Activated naive CD8-positive, alpha-beta T cell (primary cell): ENCODE results near the gene SHANK1.
A peak's percentile ranks its signal among the peaks of the same experiment; 100 is the strongest.

Experiments used
- H3K27ac Mint-ChIP-seq: one replicate; pipeline ENCODE4 v1.8.0; 2021; ENCODE audit warnings: mixed read lengths
- H3K27me3 Mint-ChIP-seq: one replicate; pipeline ENCODE4 v1.8.0; 2021; ENCODE audit warnings: mixed read lengths
- H3K36me3 Mint-ChIP-seq: one replicate; pipeline ENCODE4 v1.8.0; 2021; ENCODE audit warnings: mixed read lengths
- H3K4me1 Mint-ChIP-seq: one replicate; pipeline ENCODE4 v1.8.0; 2021; ENCODE audit warnings: low read depth, mixed read lengths
- H3K4me3 Mint-ChIP-seq: one replicate; pipeline ENCODE4 v1.8.0; 2021; ENCODE audit warnings: mild to moderate bottlenecking, mixed read lengths
- H3K9me3 Mint-ChIP-seq: one replicate; pipeline ENCODE4 v1.8.0; 2021; ENCODE audit warnings: low read depth, mixed read lengths

SHANK1 gene

DNA sequence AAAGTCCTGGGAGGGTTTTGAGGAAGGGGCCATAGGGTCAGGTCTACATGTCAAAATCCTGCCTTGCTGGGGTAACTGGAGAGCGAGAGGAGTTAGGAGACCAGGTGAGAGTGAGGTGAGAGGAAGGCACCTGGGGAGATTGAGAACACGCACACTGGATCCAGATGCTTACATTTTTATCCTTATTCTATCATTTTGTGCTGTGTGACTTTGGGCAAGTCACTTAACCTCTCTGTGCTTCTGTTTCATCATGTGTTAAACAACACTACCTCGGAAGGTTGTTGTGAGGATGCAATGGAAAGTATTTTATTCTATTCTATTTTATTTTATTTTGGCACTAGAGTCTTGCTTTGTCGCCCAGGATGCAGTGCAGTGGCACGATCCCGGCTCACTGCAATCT is 66.9 kb downstream of the SHANK1 start:
- peaks cover 29% of the 10 kb centered on the region for H3K27me3 Mint-ChIP-seq
- peak overlapping the region; percentile 0 for H3K27ac Mint-ChIP-seq
- peaks cover 6% of the 10 kb centered on the region for H3K4me1 Mint-ChIP-seq
- H3K36me3 Mint-ChIP-seq, result peaks cover 3% of the 10 kb centered on the region
- no peak overlapping the region for H3K4me3 Mint-ChIP-seq
- peaks cover 5% of the 10 kb centered on the region for H3K9me3 Mint-ChIP-seq

- peaks cover 31% of the 10 kb centered on the region for H3K27me3 Mint-ChIP-seq
- no peak overlapping the region for H3K27ac Mint-ChIP-seq
- H3K4me3 Mint-ChIP-seq, result no peak overlapping the region
- H3K9me3 Mint-ChIP-seq, result no peaks in the 10 kb centered on the region
- no peaks in the 10 kb centered on the region for H3K4me1 Mint-ChIP-seq
- peaks cover 3% of the 10 kb centered on the region for H3K36me3 Mint-ChIP-seq
Observed at GRCh38 chr19:50651174-50651573, 68.4 kb downstream of the SHANK1 start.

DNA sequence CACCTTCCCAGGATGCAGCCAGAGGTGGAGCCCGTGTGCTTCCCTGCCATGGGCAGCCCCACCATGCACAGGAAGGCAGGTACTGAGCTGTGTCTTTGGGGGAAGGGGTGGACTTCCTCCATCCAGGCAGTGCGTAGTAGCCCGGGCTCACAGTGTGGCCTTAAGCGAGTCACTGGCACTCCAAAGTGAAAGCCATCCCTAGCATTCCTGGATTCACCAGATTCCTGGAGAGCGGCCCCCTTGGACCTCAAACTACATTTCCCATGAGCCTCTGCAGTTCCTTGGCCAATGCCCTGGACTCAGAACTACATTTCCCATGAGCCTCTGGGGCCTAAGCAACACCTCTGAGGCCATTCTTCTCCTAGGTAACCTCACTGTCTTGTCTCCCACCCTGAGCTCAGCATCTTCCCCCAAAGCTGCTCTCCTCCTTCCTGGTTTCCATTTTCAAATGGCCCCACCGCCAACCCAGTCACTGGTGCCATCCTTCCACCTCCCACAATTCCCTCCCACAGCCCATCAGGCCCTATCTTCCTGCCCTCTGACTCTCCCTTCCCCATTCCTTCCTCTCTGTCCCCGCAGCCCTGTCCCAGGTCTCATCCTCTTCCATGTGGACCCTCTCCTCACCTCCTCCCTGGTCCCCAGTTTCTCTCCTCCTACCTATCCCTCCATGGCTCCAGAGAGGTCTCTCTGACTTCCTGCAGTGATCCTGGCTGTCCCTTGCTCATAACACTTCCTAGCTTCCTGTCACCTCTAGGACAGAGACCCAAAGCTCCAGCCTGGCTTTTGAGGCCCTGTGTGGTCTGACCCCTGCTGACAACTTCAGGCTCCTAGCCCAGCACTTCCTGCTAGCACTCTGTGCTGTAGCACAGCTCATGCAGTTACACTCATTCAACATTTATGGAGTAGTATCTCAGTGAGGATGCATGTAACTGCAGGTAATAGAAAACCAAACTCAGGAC is 69.9 kb downstream of the SHANK1 start, which contains the start of gene C19orf81:
Gene C19orf81, plus strand, starts transcription at position 13 of the 959 bp plus-strand sequence. Its CDS starts 0 bp downstream, at position 13.
- Mint-ChIP-seq H3K4me3 (no peak within 1 kb of the TSS), H3K27ac (no peak within 1 kb of the TSS), H3K36me3 (no peaks in the 10 kb centered on the region), H3K9me3 (no peaks in the 10 kb centered on the region), H3K27me3 (peaks cover 24% of the 10 kb centered on the region), H3K4me1 (no peaks in the 10 kb centered on the region)

GRCh38 chr19:50648659-50649058 is 70.9 kb downstream of the SHANK1 start:
- H3K27ac Mint-ChIP-seq, result no peak overlapping the region
- no peak overlapping the region for H3K4me3 Mint-ChIP-seq
- no peaks in the 10 kb centered on the region for H3K9me3 Mint-ChIP-seq
- H3K36me3 Mint-ChIP-seq, result no peaks in the 10 kb centered on the region
- no peaks in the 10 kb centered on the region for H3K4me1 Mint-ChIP-seq
- peaks cover 20% of the 10 kb centered on the region for H3K27me3 Mint-ChIP-seq

DNA sequence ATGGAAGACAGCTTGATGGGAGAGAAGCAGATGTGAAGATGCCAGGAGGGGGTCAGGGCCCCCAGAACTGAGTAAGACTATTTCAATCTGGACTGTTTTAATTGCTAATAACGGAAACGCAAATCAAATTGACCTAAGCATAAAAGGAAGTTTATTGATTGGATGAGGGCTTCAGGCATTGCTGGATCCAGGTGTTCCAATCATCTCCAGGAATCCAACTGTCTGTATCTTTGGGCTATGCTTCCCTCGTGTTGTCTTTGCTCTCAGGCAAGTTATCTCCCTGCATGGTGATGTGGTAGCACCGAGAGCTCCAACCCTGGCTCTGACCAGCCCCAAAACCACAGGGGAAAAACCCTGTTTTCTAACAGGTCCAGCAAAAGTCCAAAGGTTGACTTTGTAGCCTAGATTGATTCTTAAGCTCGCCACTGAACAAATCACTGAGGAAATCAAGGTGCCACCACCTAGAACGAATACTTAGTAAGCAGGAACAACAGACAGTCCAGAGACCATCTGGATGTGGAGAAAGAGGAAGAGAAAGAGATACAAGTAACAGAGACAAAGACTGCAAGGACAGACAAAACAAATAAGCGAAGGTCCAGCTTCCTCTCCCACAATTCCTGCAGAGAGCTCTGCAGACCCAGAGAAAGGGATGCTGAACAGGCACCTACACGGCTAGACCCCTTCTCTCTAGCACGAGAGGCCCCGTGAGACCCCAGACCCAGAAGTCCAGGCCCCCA is 71.6 kb downstream of the SHANK1 start:
- H3K4me3 Mint-ChIP-seq, result no peak overlapping the region
- peaks cover 16% of the 10 kb centered on the region for H3K27me3 Mint-ChIP-seq
- H3K9me3 Mint-ChIP-seq, result no peaks in the 10 kb centered on the region
- no peaks in the 10 kb centered on the region for H3K36me3 Mint-ChIP-seq
- no peaks in the 10 kb centered on the region for H3K4me1 Mint-ChIP-seq
- H3K27ac Mint-ChIP-seq, result no peak overlapping the region

- Mint-ChIP-seq H3K36me3 (no peaks in the 10 kb centered on the region), H3K9me3 (no peaks in the 10 kb centered on the region), H3K27ac (no peak overlapping the region), H3K4me3 (no peak overlapping the region), H3K27me3 (peaks cover 14% of the 10 kb centered on the region), H3K4me1 (no peaks in the 10 kb centered on the region)
Observed at GRCh38 chr19:50646074-50646807, 73.4 kb downstream of the SHANK1 start.

GRCh38 chr19:50645107-50645506 is 74.5 kb downstream of the SHANK1 start:
- no peaks in the 10 kb centered on the region for H3K9me3 Mint-ChIP-seq
- H3K27ac Mint-ChIP-seq, result no peak overlapping the region
- H3K4me3 Mint-ChIP-seq, result no peak overlapping the region
- H3K27me3 Mint-ChIP-seq, result peaks cover 21% of the 10 kb centered on the region
- H3K4me1 Mint-ChIP-seq, result peaks cover 2% of the 10 kb centered on the region
- H3K36me3 Mint-ChIP-seq, result no peaks in the 10 kb centered on the region

GRCh38 chr19:50644315-50644915 is 75.2 kb downstream of the SHANK1 start:
- Mint-ChIP-seq H3K36me3 (no peaks in the 10 kb centered on the region), H3K4me1 (peaks cover 2% of the 10 kb centered on the region), H3K27ac (no peak overlapping the region), H3K9me3 (no peaks in the 10 kb centered on the region), H3K27me3 (peaks cover 21% of the 10 kb centered on the region), H3K4me3 (no peak overlapping the region)

GRCh38 chr19:50640368-50640767 is 79.2 kb downstream of the SHANK1 start:
- Mint-ChIP-seq H3K27me3 (peaks cover 26% of the 10 kb centered on the region), H3K36me3 (peaks cover under 1% of the 10 kb centered on the region), H3K9me3 (no peaks in the 10 kb centered on the region), H3K4me1 (peaks cover 9% of the 10 kb centered on the region), H3K27ac (no peak overlapping the region), H3K4me3 (peak overlapping the region; percentile 48)

DNA sequence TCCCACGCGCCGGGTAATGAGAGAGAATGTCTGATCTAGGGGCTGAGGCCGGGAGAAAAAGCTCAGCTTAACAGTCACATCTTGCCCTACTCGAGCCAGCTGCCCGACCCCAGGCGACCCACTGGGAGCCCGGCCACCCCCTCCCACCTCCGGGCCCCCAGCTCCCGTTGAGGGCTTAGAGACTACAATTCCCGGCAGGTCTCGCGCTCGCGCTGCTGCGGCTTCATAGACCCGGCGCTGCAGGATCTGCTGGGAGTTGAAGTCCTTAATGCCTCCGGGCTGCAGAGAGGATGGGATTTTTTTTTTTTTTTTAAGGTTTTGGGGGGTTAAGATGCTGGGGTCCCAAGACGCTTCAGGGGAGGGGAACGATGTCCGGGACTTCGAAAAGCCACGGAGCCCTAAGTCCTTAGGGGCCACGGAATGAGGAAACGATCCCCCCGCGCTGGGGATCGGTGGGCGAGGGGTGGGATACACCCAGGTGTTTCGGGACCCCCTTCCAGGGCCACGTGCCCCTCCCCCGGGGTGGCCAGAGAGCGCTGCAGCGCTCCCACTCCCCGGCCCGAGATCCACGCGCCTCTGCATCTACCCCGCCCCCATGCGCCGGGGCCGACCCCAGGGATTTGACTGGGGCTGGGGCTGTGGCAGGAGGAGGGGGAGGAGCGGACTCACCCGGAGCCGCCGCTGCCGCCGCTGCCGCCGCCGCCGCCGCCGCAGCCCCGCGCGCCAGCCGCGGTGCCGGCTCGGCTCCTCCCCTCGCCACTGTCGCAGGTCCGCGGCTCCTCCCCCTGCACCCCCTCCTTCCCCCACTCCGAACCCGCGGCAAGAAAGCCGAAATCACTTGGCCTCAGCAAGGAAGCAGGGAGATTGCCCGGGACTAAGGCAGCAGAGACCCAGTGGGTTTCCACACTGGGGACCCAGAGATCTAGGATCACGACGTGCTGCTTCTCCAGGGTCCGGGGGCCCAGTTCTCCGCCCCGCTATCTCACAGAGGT is 80.2 kb downstream of the SHANK1 start, which contains the start of gene SYT3:
Gene SYT3, minus strand, starts transcription at position 761 of the 992 bp plus-strand sequence. CDS start 2,470 bp downstream, outside the sequence.
- Mint-ChIP-seq H3K4me3 (peak within 1 kb of the TSS; percentile 88), H3K27ac (no peak within 1 kb of the TSS), H3K4me1 (peaks cover 9% of the 10 kb centered on the region), H3K27me3 (peaks cover 26% of the 10 kb centered on the region), H3K9me3 (no peaks in the 10 kb centered on the region), H3K36me3 (peaks cover 4% of the 10 kb centered on the region)

GRCh38 chr19:50638600-50638999 is 81.0 kb downstream of the SHANK1 start:
- Mint-ChIP-seq H3K4me1 (peaks cover 9% of the 10 kb centered on the region), H3K27ac (no peak overlapping the region), H3K27me3 (peaks cover 26% of the 10 kb centered on the region), H3K4me3 (peak overlapping the region; percentile 40), H3K36me3 (peaks cover 4% of the 10 kb centered on the region), H3K9me3 (no peaks in the 10 kb centered on the region)

- H3K4me1 Mint-ChIP-seq, result peaks cover 9% of the 10 kb centered on the region
- H3K27ac Mint-ChIP-seq, result no peak overlapping the region
- peaks cover 24% of the 10 kb centered on the region for H3K27me3 Mint-ChIP-seq
- H3K4me3 Mint-ChIP-seq, result no peak overlapping the region
- peaks cover 8% of the 10 kb centered on the region for H3K36me3 Mint-ChIP-seq
- H3K9me3 Mint-ChIP-seq, result peaks cover 4% of the 10 kb centered on the region
Observed at GRCh38 chr19:50636317-50637085, 83.1 kb downstream of the SHANK1 start.

- Mint-ChIP-seq H3K4me3 (no peak overlapping the region), H3K36me3 (peaks cover 8% of the 10 kb centered on the region), H3K9me3 (peaks cover 4% of the 10 kb centered on the region), H3K4me1 (peaks cover 5% of the 10 kb centered on the region), H3K27me3 (peaks cover 19% of the 10 kb centered on the region), H3K27ac (no peak overlapping the region)
Observed at GRCh38 chr19:50633973-50634372, 85.6 kb downstream of the SHANK1 start.
